OCI-LY7 (cell line): ENCODE results near the gene MINDY4. TPM values are rescaled to one million over a fixed set of nuclear protein-coding genes. Genes with fewer than 3 reads are reported as not detected.

Source experiments
- BruUV-seq: library from RNA; stranded (reverse); fragments of 400-500 nt; replicated peaks from 2 replicates; lab custom pipeline; 2021; lab: Mats Ljungman, UMichigan
- CTCF ChIA-PET: fragments of 300-600 bp; sonication (Branson Sonifier 250); formaldehyde crosslinking; loops from one replicate; lab custom pipeline; 2022; ENCODE audit warnings: antibody characterized with exemption; ENCODE audit not compliant: unreplicated experiment; lab: Charles Lee
- POLR2A ChIA-PET: fragments of 300-600 bp; sonication (Branson Sonifier 250); formaldehyde crosslinking; loops from one replicate; lab custom pipeline; 2022; ENCODE audit warnings: antibody characterized with exemption; lab: Charles Lee
- DNase-seq: peaks from one replicate; pipeline ENCODE4 v3.0.0-alpha.2; 2015; ENCODE audit warnings: low spot score
- H2AFZ ChIP-seq: fragments of 200-600 bp; sonication (generic), shearing (Covaris generic); 2 replicates; pipeline ENCODE4 v1.6.1; 2014; ENCODE audit warnings: mild to moderate bottlenecking, antibody characterized with exemption, low read length, moderate library complexity
- H3K27ac ChIP-seq: fragments of 200-600 bp; sonication (generic); 2 replicates; pipeline ENCODE4 v1.5.1; 2014; ENCODE audit warnings: mixed run types, low read depth, mild to moderate bottlenecking, moderate library complexity, low read length, inconsistent platforms; ENCODE audit not compliant: poor library complexity, severe bottlenecking
- H3K36me3 ChIP-seq: fragments of 200-600 bp; sonication (generic); 2 replicates; pipeline ENCODE4 v1.6.1; 2014; ENCODE audit warnings: mild to moderate bottlenecking, antibody characterized with exemption, low read length, moderate library complexity, mixed read lengths; ENCODE audit not compliant: insufficient read depth
- H3K4me1 ChIP-seq: fragments of 200-600 bp; sonication (generic); 2 replicates; pipeline ENCODE4 v1.5.1; 2014; ENCODE audit warnings: mild to moderate bottlenecking, low read length; ENCODE audit not compliant: insufficient read depth, poor library complexity, severe bottlenecking
- H3K4me2 ChIP-seq: fragments of 200-600 bp; sonication (generic); 2 replicates; pipeline ENCODE4 v1.6.1; 2014; ENCODE audit warnings: mild to moderate bottlenecking, low read length
- H3K4me3 ChIP-seq: fragments of 200-600 bp; sonication (generic); 2 replicates; pipeline ENCODE4 v1.5.1; 2014; ENCODE audit warnings: mild to moderate bottlenecking, low read depth, low read length; ENCODE audit not compliant: poor library complexity, severe bottlenecking
- H3K79me2 ChIP-seq: fragments of 200-600 bp; sonication (generic); 2 replicates; pipeline ENCODE4 v1.6.1; 2016; ENCODE audit warnings: low read depth, mild to moderate bottlenecking, low read length, moderate library complexity, mixed read lengths; ENCODE audit not compliant: insufficient read depth
- H3K9me2 ChIP-seq: fragments of 200-600 bp; sonication (generic); 2 replicates; pipeline ENCODE4 v1.6.1; 2016; ENCODE audit warnings: mild to moderate bottlenecking, low read length, mixed read lengths; ENCODE audit not compliant: insufficient read depth
- H3K9me3 ChIP-seq: fragments of 200-600 bp; sonication (generic); 2 replicates; pipeline ENCODE4 v1.6.1; 2014; ENCODE audit warnings: mild to moderate bottlenecking, mixed run types, low read length, mixed read lengths
- H4K20me1 ChIP-seq: fragments of 200-600 bp; sonication (generic); 2 replicates; pipeline ENCODE4 v1.6.1; 2014; ENCODE audit warnings: mild to moderate bottlenecking, antibody characterized with exemption, low read length, moderate library complexity, mixed read lengths; ENCODE audit not compliant: insufficient read depth
- CTCF ChIP-seq: fragments of 200-600 bp; sonication (generic); conservative IDR thresholded peaks from 2 replicates; pipeline ENCODE4 v1.5.1; 2014; ENCODE audit warnings: mild to moderate bottlenecking, antibody characterized with exemption, low read length, moderate library complexity, mixed read lengths
- EZH2phosphoT487 ChIP-seq: fragments of 200-600 bp; sonication (generic); IDR thresholded peaks from 2 replicates; pipeline ENCODE4 v1.6.1; 2018; ENCODE audit warnings: low read depth, borderline replicate concordance, mild to moderate bottlenecking, mixed run types, antibody characterized with exemption, low read length, moderate library complexity, mixed read lengths
- intact Hi-C: fragments of 100-400 bp; cut with micrococcal nuclease; formaldehyde crosslinking; loops from one replicate; pipeline ENCODE4 v1.10.0; 2022; ENCODE audit not compliant: unreplicated experiment
- total RNA-seq, 2 experiments: library from RNA; depleted of rRNA in 1 of 2; stranded (reverse); fragments of >200 nt in 1 of 2; shearing (Covaris generic) in 1 of 2; gene quantifications; 2 replicates each; pipeline ENCODE4 v1.2.3, GENCODE V29; 2014 to 2022

The MINDY4 gene
- total RNA-seq, 2 experiments from 2014 or later: 0.86 TPM; not detected in 1

DNA sequence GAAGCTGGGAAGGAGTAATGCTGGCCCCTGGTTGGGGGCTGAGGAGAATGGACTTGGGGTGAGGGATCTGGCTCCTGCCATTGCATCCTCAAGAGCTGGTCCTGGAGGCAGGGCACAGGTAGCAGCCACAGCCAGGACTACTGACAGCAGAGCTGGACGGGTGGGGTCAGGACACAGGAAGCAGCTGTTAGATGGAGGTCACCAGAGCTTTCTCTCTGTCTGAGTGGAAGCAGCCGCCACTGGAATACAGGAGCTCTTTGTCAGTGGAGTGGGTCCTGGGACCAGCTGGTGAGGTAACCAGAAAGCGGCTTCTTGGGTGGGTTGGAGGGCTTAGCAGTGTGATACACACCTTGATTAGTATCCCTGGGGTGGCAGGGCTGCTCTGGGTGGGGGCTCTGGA is 82.4 kb downstream of the MINDY4 start:
- Histone ChIP-seq H2AFZ (no peak overlapping the region), H3K9me3 (no peaks in the 10 kb centered on the region), H3K4me3 (no peak overlapping the region), H4K20me1 (no peaks in the 10 kb centered on the region), H3K9me2 (no peaks in the 10 kb centered on the region), H3K36me3 (no peaks in the 10 kb centered on the region), H3K4me1 (no peaks in the 10 kb centered on the region), H3K27ac (no peak overlapping the region), H3K4me2 (no peak overlapping the region), H3K79me2 (no peaks in the 10 kb centered on the region)
- DNase-seq: no peak
- CTCF ChIA-PET: no interaction called here
- intact Hi-C loops: no loop called here
- no TSS peak for BruUV-seq
- POLR2A ChIA-PET: no interaction called here
- TF ChIP-seq EZH2phosphoT487: no peak
- TF ChIP-seq CTCF: no peak

DNA sequence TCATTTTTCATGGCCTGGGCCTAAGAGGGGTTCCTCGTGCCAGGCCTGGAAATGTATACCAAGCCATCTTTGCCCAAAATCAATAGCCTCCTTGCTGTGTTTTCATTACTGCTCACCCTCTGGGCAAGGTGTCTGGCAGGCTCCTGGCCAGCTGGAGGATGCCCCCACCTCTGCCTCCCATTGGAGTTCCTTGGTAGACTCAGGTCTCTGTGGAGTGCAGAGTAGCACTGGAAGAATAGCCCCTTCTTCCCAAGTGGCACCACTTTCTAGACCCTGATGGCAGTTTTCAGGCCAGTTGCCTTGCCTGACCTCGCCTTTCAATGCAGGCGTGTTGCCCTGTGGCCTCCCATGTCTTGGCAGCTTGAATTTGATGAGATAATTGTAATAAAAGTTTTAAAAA is 84.7 kb downstream of the MINDY4 start:
- DNase-seq: no peak
- intact Hi-C loops: no loop called here
- Histone ChIP-seq H4K20me1 (no peaks in the 10 kb centered on the region), H3K9me3 (no peaks in the 10 kb centered on the region), H2AFZ (no peak overlapping the region), H3K9me2 (no peaks in the 10 kb centered on the region), H3K36me3 (no peaks in the 10 kb centered on the region), H3K4me1 (no peaks in the 10 kb centered on the region), H3K4me2 (no peak overlapping the region), H3K79me2 (no peaks in the 10 kb centered on the region), H3K4me3 (no peak overlapping the region), H3K27ac (no peak overlapping the region)
- POLR2A ChIA-PET: no interaction called here
- TF ChIP-seq CTCF: no peak
- TF ChIP-seq EZH2phosphoT487: no peak
- BruUV-seq: no TSS peak
- CTCF ChIA-PET: no interaction called here

DNA sequence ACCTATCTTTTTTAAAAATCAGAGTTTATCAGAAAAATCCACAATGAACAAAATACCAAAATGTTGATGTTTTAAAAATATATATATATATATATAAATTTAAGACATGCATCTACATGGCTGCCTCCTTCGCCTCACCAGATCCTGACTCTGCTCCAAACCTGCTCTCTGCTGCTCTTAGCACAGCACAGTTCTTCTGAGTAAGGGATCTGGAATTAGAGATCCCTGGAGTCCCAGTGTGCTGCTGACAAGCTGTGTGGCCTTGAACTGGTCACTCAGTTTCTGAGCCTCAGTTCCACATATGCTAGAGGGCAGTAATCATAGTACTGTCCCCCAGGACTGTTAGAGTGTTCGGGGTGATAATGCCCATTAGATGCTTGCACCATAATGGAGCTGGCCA is 87.4 kb downstream of the MINDY4 start:
- Histone ChIP-seq H3K27ac (no peak overlapping the region), H3K9me3 (no peaks in the 10 kb centered on the region), H3K4me2 (no peak overlapping the region), H3K4me3 (no peak overlapping the region), H4K20me1 (no peaks in the 10 kb centered on the region), H3K36me3 (no peaks in the 10 kb centered on the region), H3K9me2 (no peaks in the 10 kb centered on the region), H3K79me2 (no peaks in the 10 kb centered on the region), H3K4me1 (no peaks in the 10 kb centered on the region), H2AFZ (no peak overlapping the region)
- BruUV-seq: no TSS peak
- intact Hi-C loops: no loop called here
- DNase-seq: no peak
- ChIA-PET CTCF (no interaction called here), POLR2A (interaction anchor here (0.6 to 0.7 kb wide), 2 partner anchors 117 to 261 kb away, joined by 3 read pairs; no protein-coding TSS in a partner anchor)
- TF ChIP-seq CTCF (no peak), EZH2phosphoT487 (no peak)
